ENCODE results near the gene C3orf49. TPM values are rescaled to one million over a fixed set of nuclear protein-coding genes. Genes with fewer than 3 reads are reported as not detected.

C3orf49 gene
- total RNA-seq, 1 experiment from 2014 or later: not detected

GRCh38 chr3:63849175-63849574, 30.1 kb downstream of the C3orf49 start:
- ATAC-seq (peak; percentile 60), DNase-seq (ENCODE audit: low read depth, low spot score) (no peak)
- TF ChIP-seq SRF (IDR thresholded peaks at IDR 0.05; ENCODE audit: low read depth) (no peak), EZH2 (IDR thresholded peaks at IDR 0.05) (no peak), ZBTB33 (IDR thresholded peaks at IDR 0.05; ENCODE audit: extremely low read depth, insufficient replicate concordance, low read length) (no peak)
- no peak overlapping the region for H3K9ac ChIP-seq (ENCODE audit: low read length)
- H3K79me2 ChIP-seq (ENCODE audit: insufficient read depth, low read length): peaks cover 72% of the 10 kb centered on the region
- RAD21 ChIA-PET (ENCODE audit: low non-redundant PET in 1 of 2, low total read pairs in 2 of 2, uncharacterized antibody in 2 of 2, unreplicated experiment in 2 of 2): no interaction called here
- no peaks in the 10 kb centered on the region for H3K27me3 ChIP-seq (ENCODE audit: insufficient read depth, low read length)
- POLR2A ChIA-PET: no interaction called here
- no peak overlapping the region for H3K4me3 ChIP-seq (replicated peaks in 1 of 2; ENCODE audit: low read depth in 1 of 2, low read length in 2 of 2)
- peak overlapping the region; percentile 15; the same call in 1 of the 2 replicates for H3K4me2 ChIP-seq (ENCODE audit: low read length)
- no peaks in the 10 kb centered on the region for H3K9me3 ChIP-seq (ENCODE audit: control insufficient read depth in 1 of 2, insufficient read depth in 1 of 2, low read depth in 1 of 2, low read length in 2 of 2)
- CTCF ChIA-PET: no interaction called here
- H2AFZ ChIP-seq (ENCODE audit: low read depth, low read length, poor library complexity, severe bottlenecking): no peak overlapping the region
- no TSS peak for BruUV-seq (replicated peaks)
- H3K9me2 ChIP-seq (ENCODE audit: insufficient read depth): no peaks in the 10 kb centered on the region
- peaks cover 7 to 36% of the 10 kb centered on the region in 2 experiments for H3K4me1 ChIP-seq (ENCODE audit: control insufficient read depth in 1 of 2, insufficient read depth in 2 of 2, low read length in 2 of 2)
- H3K27ac ChIP-seq (ENCODE audit: low read depth, low read length): no peak overlapping the region
- H3K36me3 ChIP-seq (ENCODE audit: control insufficient read depth in 1 of 2, insufficient read depth in 2 of 2, low read length in 2 of 2): no peaks in the 10 kb centered on the region
- H4K20me1 ChIP-seq (ENCODE audit: insufficient read depth): no peaks in the 10 kb centered on the region
- intact Hi-C loops (cut with micrococcal nuclease): no loop called here

- no peaks in the 10 kb centered on the region for H3K27me3 ChIP-seq (ENCODE audit: insufficient read depth, low read length)
- peaks cover 70% of the 10 kb centered on the region for H3K79me2 ChIP-seq (ENCODE audit: insufficient read depth, low read length)
- no peak overlapping the region for H3K27ac ChIP-seq (ENCODE audit: low read depth, low read length)
- no peaks in the 10 kb centered on the region for H3K36me3 ChIP-seq (ENCODE audit: control insufficient read depth in 1 of 2, insufficient read depth in 2 of 2, low read length in 2 of 2)
- RAD21 ChIA-PET (ENCODE audit: low non-redundant PET in 1 of 2, low total read pairs in 2 of 2, uncharacterized antibody in 2 of 2, unreplicated experiment in 2 of 2): no interaction called here
- H3K9me2 ChIP-seq (ENCODE audit: insufficient read depth): no peaks in the 10 kb centered on the region
- H4K20me1 ChIP-seq (ENCODE audit: insufficient read depth): no peaks in the 10 kb centered on the region
- CTCF ChIA-PET: interaction anchor here (0.6 kb wide), 1 partner anchor 1985 kb away, joined by 3 read pairs; no protein-coding TSS in a partner anchor
- no peak for TF ChIP-seq YY1 (IDR thresholded peaks at IDR 0.05; ENCODE audit: extremely low read depth, insufficient replicate concordance, low read depth, low read length)
- no peak for TF ChIP-seq ATF3 (IDR thresholded peaks at IDR 0.05)
- no peak for TF ChIP-seq TCF7L2 (IDR thresholded peaks at IDR 0.05; ENCODE audit: borderline replicate concordance, extremely low read depth, insufficient read depth, insufficient read length)
- TF ChIP-seq ZNF274 (IDR thresholded peaks at IDR 0.05; ENCODE audit: low read depth, low read length): no peak
- TF ChIP-seq EZH2 (IDR thresholded peaks at IDR 0.05): no peak
- TF ChIP-seq CBX3 (IDR thresholded peaks at IDR 0.05; ENCODE audit: low read depth): no peak
- no peak for TF ChIP-seq POLR2A (IDR thresholded peaks at IDR 0.05; ENCODE audit: borderline replicate concordance, extremely low read depth, insufficient read depth, insufficient read length)
- no peak for TF ChIP-seq RAD21 (IDR thresholded peaks at IDR 0.05; ENCODE audit: low read depth)
- no peak for TF ChIP-seq JUND (IDR thresholded peaks at IDR 0.05)
- TF ChIP-seq CEBPB (IDR thresholded peaks at IDR 0.05; ENCODE audit: low read depth): no peak
- TF ChIP-seq SP1 (IDR thresholded peaks at IDR 0.05; ENCODE audit: low read depth): no peak
- no peak for TF ChIP-seq EZH2phosphoT487 (IDR thresholded peaks at IDR 0.05; ENCODE audit: borderline replicate concordance)
- POLR2A ChIA-PET: no interaction called here
- H3K9me3 ChIP-seq (ENCODE audit: control insufficient read depth in 1 of 2, insufficient read depth in 1 of 2, low read depth in 1 of 2, low read length in 2 of 2): no peaks in the 10 kb centered on the region
- intact Hi-C loops (cut with micrococcal nuclease): no loop called here
- ATAC-seq: no peak
- no peak overlapping the region for H3K4me3 ChIP-seq (replicated peaks in 1 of 2; ENCODE audit: low read depth in 1 of 2, low read length in 2 of 2)
- peaks cover 7 to 36% of the 10 kb centered on the region in 2 experiments for H3K4me1 ChIP-seq (ENCODE audit: control insufficient read depth in 1 of 2, insufficient read depth in 2 of 2, low read length in 2 of 2)
- no peak overlapping the region for H3K9ac ChIP-seq (ENCODE audit: low read length)
- no peak for DNase-seq (ENCODE audit: low read depth, low spot score)
- no TSS peak for BruUV-seq (replicated peaks)
- H3K4me2 ChIP-seq (ENCODE audit: low read length): no peak overlapping the region
- H2AFZ ChIP-seq (ENCODE audit: low read depth, low read length, poor library complexity, severe bottlenecking): no peak overlapping the region
These were observed 32.2 kb downstream of the C3orf49 start for GRCh38 chr3:63851287-63851686.
